ENCODE data around the gene OR2D2.
"Not testable (repeated sequence)": the region's sequence is repeated elsewhere in the genome, so short reads cannot be mapped to it uniquely, and the experiment has no call there.

OR2D2 gene

DNA sequence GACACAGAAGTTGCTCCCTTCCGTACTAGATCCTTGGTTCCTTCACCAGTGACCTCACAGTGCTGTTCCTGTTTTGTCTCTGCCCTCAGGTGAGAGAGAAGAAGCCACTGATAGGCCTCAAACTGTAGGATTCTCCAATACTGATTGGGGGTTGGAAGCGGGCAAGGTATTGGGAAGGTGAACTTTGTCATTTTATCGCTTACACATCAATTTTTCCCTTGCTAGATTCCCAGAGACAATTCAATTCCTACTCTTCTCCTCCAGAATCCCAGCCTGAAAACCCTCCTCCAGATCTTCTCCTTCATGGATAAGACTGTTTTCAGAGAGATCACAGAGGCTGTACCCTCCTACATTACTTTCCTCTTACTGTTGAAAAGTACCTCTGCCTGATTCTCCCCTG is 19.1 kb upstream of the OR2D2 start:
- in situ Hi-C loops (cut with MboI; ENCODE audit: low pct_unique_long_range_greater_than_20kb, low sequenced_read_pairs, unreplicated experiment), result no loop called here
- no peak for DNase-seq (ENCODE audit: low spot score)
- TF ChIP-seq CTCF (IDR thresholded peaks at IDR 0.05; ENCODE audit: extremely low read depth, insufficient read depth, missing control alignments), result no peak

GRCh38 chr11:6904804-6905203 is 12.5 kb upstream of the OR2D2 start:
- in situ Hi-C loops (cut with MboI; ENCODE audit: low pct_unique_long_range_greater_than_20kb, low sequenced_read_pairs, unreplicated experiment); DNase-seq (ENCODE audit: low spot score): not testable (repeated sequence)

DNA sequence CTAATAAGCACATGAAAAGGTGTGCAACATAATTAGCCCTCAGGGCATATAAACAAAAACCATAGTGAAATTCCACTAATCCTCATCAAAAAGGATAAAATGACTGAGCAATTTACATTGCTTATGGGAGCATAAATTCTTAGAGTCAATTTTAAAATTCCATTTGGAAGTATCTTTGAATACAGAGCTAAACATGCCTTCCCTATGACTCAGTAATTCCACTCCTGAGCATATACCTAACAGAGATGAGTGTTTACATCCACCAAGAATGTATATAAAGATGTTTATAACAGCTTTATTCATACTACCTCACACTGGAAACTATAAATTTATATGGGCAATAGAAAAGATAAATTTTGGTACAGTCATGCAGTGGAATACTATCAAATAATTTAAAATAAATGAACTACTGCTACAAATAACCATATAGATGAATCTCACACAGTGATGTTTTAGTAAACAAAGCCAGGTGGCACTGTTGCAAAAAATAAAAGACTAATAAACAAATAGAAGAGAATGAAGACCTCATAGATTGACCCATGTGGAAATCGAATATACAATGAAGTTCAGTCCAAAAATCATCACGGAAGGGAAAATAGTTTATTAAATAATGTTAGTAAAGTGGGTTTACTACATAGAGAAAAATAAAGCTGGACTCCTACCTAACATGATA is 8.2 kb upstream of the OR2D2 start:
- peak; percentile 17 for TF ChIP-seq CTCF (IDR thresholded peaks at IDR 0.05; ENCODE audit: extremely low read depth, insufficient read depth, missing control alignments)
- in situ Hi-C loops (cut with MboI; ENCODE audit: low pct_unique_long_range_greater_than_20kb, low sequenced_read_pairs, unreplicated experiment), result no loop called here
- DNase-seq (ENCODE audit: low spot score), result no peak

DNA sequence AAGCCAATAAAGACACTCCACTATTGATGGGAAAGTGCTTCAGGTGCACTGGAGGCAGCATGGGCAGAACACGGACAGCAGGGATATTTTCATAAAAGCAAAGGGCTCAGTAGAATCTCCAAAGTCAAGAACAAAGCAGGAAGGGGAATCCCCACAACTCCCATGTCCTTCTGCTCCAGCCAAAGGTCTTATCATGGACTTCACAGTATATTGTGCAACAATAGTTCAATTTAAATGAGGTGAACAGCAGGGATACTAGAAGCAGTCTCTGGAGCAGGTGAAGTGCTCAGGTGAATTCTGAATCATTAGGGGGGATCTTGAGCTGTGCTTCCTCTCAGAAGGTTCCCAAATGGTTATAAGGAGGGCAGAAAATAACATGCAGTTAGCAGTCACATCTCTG is 6.6 kb upstream of the OR2D2 start:
- in situ Hi-C loops (cut with MboI; ENCODE audit: low pct_unique_long_range_greater_than_20kb, low sequenced_read_pairs, unreplicated experiment), result no loop called here
- DNase-seq (ENCODE audit: low spot score), result no peak
- TF ChIP-seq CTCF (IDR thresholded peaks at IDR 0.05; ENCODE audit: extremely low read depth, insufficient read depth, missing control alignments), result no peak

- peak; percentile 13 for DNase-seq (ENCODE audit: low spot score)
- in situ Hi-C loops (cut with MboI; ENCODE audit: low pct_unique_long_range_greater_than_20kb, low sequenced_read_pairs, unreplicated experiment), result no loop called here
- TF ChIP-seq CTCF (IDR thresholded peaks at IDR 0.05; ENCODE audit: extremely low read depth, insufficient read depth, missing control alignments), result no peak
Measured at GRCh38 chr11:6895010-6895409, 2.7 kb upstream of the OR2D2 start.

GRCh38 chr11:6894097-6894496 is 1.8 kb upstream of the OR2D2 start:
- DNase-seq (ENCODE audit: low spot score), result no peak
- TF ChIP-seq CTCF (IDR thresholded peaks at IDR 0.05; ENCODE audit: extremely low read depth, insufficient read depth, missing control alignments), result no peak
- in situ Hi-C loops (cut with MboI; ENCODE audit: low pct_unique_long_range_greater_than_20kb, low sequenced_read_pairs, unreplicated experiment), result no loop called here

GRCh38 chr11:6889835-6890234 is 2.5 kb downstream of the OR2D2 start:
- in situ Hi-C loops (cut with MboI; ENCODE audit: low pct_unique_long_range_greater_than_20kb, low sequenced_read_pairs, unreplicated experiment), result no loop called here
- no peak for TF ChIP-seq CTCF (IDR thresholded peaks at IDR 0.05; ENCODE audit: extremely low read depth, insufficient read depth, missing control alignments)
- DNase-seq (ENCODE audit: low spot score), result no peak

All from GM13977 (cell line).